KOPT-K1 (cell line): ENCODE results near the gene CTAGE9.

Experiments
- H3K27ac ChIP-seq: fragments of 200-600 bp; sonication (generic); 2 replicates; pipeline ENCODE4 v1.5.1; 2016; ENCODE audit warnings: antibody characterized with exemption, mild to moderate bottlenecking, low read depth, low read length; ENCODE audit not compliant: poor library complexity, severe bottlenecking
- H3K36me3 ChIP-seq: fragments of 200-600 bp; sonication (generic); 2 replicates; pipeline ENCODE4 v1.5.1; 2017; ENCODE audit warnings: antibody characterized with exemption, mild to moderate bottlenecking, low read length, moderate library complexity; ENCODE audit not compliant: insufficient read depth
- H3K9me3 ChIP-seq: fragments of 200-600 bp; sonication (generic); 2 replicates; pipeline ENCODE4 v1.5.1; 2017; ENCODE audit warnings: antibody characterized with exemption, low read length, mild to moderate bottlenecking; ENCODE audit not compliant: insufficient read depth, poor library complexity, severe bottlenecking

The CTAGE9 gene

GRCh38 chr6:131663578-131664165 lies 47.1 kb downstream of the CTAGE9 start:
- Histone ChIP-seq H3K9me3 (no peaks in the 10 kb centered on the region), H3K27ac (no peak overlapping the region), H3K36me3 (no peaks in the 10 kb centered on the region)

DNA sequence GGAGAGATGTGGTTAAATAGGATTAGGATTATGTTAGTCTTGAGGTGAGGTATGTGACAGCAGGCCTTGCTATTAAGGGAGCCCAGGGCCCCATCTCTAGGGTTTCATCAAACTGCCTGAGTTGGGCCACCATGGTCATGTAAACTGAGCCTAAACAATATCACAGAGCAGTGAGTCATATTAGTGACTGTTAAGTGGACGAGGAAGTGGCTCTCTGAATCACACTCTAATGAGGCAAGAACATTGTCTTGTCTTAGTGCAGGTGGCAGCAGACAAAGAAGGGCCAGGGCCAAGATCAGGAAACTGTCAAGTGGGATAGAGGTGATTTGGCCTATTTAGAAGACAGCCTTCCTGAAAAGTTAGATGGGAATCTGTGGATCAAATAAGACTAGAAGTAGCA lies 50.6 kb downstream of the CTAGE9 start:
- no peaks in the 10 kb centered on the region for H3K9me3 ChIP-seq
- no peaks in the 10 kb centered on the region for H3K36me3 ChIP-seq
- no peak overlapping the region for H3K27ac ChIP-seq
